Measurements from ENCODE around the gene ACADS. TPM values are rescaled to one million over a fixed set of nuclear protein-coding genes. Genes with fewer than 3 reads are reported as not detected.

The ACADS gene
- total RNA-seq, 4 donors from 2014 or later = 1.2 to 46.1 (median 13.9) TPM

- Histone ChIP-seq H3K4me1 (peaks cover 0 to 9% of the 10 kb centered on the region in 2 donors), H3K4me3 (no peak overlapping the region), H3K27ac (peak overlapping the region in 1 of 2 donors; percentile 25), H3K9me3 (no peaks in the 10 kb centered on the region), H3K36me3 (no peaks in the 10 kb centered on the region), H3K27me3 (no peaks in the 10 kb centered on the region)
- intact Hi-C loops (cut with DNase I; ENCODE audit: low total_unique reads) = no loop called here
- no peak for TF ChIP-seq POLR2A (IDR thresholded peaks at IDR 0.05)
- no peak for TF ChIP-seq CTCF (IDR thresholded peaks at IDR 0.05)
- no peak for DNase-seq
Measured at GRCh38 chr12:120692524-120693033, 33.0 kb upstream of the ACADS start.

GRCh38 chr12:120693848-120694247 lies 31.8 kb upstream of the ACADS start:
- intact Hi-C loops (cut with DNase I; ENCODE audit: low total_unique reads) = no loop called here
- Histone ChIP-seq H3K27ac (peak overlapping the region in 1 of 2 donors; percentile 32), H3K36me3 (no peaks in the 10 kb centered on the region), H3K4me1 (peaks cover 0 to 9% of the 10 kb centered on the region in 2 donors), H3K27me3 (no peaks in the 10 kb centered on the region), H3K4me3 (no peak overlapping the region), H3K9me3 (no peaks in the 10 kb centered on the region)
- TF ChIP-seq CTCF (IDR thresholded peaks at IDR 0.05) (no peak), POLR2A (IDR thresholded peaks at IDR 0.05) (no peak)
- DNase-seq = no peak

GRCh38 chr12:120696626-120697025 lies 29.0 kb upstream of the ACADS start:
- Histone ChIP-seq H3K4me3 (no peak overlapping the region), H3K4me1 (no peaks in the 10 kb centered on the region), H3K27ac (no peak overlapping the region), H3K36me3 (no peaks in the 10 kb centered on the region), H3K27me3 (no peaks in the 10 kb centered on the region), H3K9me3 (no peaks in the 10 kb centered on the region)
- no peak for TF ChIP-seq POLR2A (IDR thresholded peaks at IDR 0.05)
- TF ChIP-seq CTCF (IDR thresholded peaks at IDR 0.05) = no peak
- intact Hi-C loops (cut with DNase I; ENCODE audit: low total_unique reads) = no loop called here
- no peak for DNase-seq

- DNase-seq = no peak
- H3K27ac ChIP-seq = no peak overlapping the region
- H3K9me3 ChIP-seq = no peaks in the 10 kb centered on the region
- no peaks in the 10 kb centered on the region for H3K4me1 ChIP-seq
- H3K27me3 ChIP-seq = no peaks in the 10 kb centered on the region
- no peak overlapping the region for H3K4me3 ChIP-seq
- no peak for TF ChIP-seq CTCF (IDR thresholded peaks at IDR 0.05)
- intact Hi-C loops (cut with DNase I; ENCODE audit: low total_unique reads) = no loop called here
- H3K36me3 ChIP-seq = no peaks in the 10 kb centered on the region
Measured at GRCh38 chr12:120697344-120697743, 28.3 kb upstream of the ACADS start.

GRCh38 chr12:120698665-120699064 lies 27.0 kb upstream of the ACADS start:
- Histone ChIP-seq H3K27ac (peak overlapping the region in 1 of 2 donors; percentile 10), H3K27me3 (no peaks in the 10 kb centered on the region), H3K9me3 (no peaks in the 10 kb centered on the region), H3K4me1 (no peaks in the 10 kb centered on the region), H3K36me3 (no peaks in the 10 kb centered on the region), H3K4me3 (no peak overlapping the region)
- TF ChIP-seq CTCF (IDR thresholded peaks at IDR 0.05) (no peak), POLR2A (IDR thresholded peaks at IDR 0.05) (no peak)
- intact Hi-C loops (cut with DNase I; ENCODE audit: low total_unique reads) = no loop called here
- no peak for DNase-seq

All from uterus (tissue), 4 donors.